NCI-H82 treated with DMSO at 0.1 percent for 48 hours (cell line): Measurements from ENCODE around the gene CHD2.

Source experiments
- DNase-seq: peaks from one replicate; lab custom pipeline; 2025; ENCODE audit not compliant: unreplicated experiment; lab: John Stamatoyannopoulos, UW

Gene CHD2

DNA sequence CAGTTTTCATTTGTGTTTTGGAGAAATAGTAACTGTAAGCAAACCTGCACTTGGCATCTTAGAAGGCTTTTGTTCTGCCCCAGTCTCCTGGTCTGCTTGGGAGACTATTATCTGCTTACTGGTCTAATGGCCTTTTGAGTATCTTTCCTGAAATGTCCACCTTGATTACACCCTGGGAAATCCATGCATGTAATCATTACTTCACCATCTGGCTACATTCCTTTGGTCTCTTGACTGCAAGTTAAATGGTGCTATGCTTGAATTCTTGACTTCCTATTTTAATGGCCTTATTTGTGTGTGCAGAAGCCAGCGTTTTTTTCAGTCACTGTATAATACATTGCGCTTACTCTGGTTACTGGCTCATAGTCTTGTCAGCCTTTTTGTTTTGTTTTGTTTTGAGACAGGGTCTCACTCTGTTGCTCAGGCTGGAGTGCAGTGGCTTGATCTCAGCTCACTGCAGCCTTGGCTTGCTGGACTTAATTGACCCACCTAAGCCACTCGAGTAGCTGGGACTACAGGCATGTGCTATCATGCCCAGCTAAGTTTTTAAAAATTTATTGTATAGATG lies 30.0 kb downstream of the CHD2 start:
- DNase-seq = no peak

DNA sequence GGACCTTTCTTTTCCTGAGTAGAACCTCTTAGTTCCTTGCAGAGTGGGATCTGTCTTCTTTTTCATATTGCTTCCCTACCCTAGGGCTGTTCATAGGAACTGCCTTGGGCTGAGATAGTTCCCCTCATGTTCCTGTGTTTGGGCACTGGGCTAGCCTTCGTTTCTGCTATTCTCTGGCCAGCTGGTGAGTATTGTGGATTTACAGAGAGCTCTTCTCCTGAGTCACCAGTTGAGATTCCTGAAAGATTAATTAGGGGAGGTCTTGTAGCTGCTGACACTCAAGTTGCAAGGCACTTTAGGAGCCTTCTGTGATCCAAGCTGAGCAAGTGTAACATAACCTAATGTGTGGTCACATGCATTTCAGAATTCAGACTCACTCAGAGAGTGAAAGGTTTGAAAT lies 30.7 kb downstream of the CHD2 start:
- no peak for DNase-seq

DNA sequence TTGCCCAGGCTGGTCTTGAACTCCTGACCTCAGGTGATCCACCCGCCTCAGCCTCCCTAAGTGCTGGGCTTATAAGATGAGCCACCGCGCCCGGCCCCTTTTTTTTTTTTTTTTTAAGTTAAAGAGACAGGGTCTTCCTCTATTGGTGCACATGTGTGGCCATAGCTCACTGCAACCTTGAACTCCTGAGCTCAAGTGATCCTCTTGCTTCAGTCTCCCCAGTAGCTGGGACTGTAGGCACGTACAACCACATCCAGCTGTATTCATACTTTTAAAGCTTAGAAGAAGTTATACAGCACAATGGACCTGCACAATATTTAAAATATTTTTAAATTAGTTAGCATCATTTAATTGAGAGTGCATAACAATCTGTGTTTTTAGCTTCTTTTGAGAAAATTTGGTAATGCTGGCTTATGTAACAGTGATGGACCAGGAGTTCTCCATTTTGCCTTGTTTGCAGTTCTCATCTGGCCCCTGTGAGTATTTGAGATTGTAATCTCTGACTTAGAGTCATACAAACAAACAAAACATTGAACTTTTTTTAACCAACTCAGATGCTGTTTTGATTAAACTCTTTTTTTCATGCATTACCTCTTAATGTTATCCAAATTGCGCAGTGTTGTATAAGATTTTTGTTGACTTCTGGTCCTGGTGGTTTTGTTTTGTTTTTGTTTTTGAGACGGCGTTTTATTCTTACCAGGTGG lies 33.0 kb downstream of the CHD2 start:
- DNase-seq = no peak

DNA sequence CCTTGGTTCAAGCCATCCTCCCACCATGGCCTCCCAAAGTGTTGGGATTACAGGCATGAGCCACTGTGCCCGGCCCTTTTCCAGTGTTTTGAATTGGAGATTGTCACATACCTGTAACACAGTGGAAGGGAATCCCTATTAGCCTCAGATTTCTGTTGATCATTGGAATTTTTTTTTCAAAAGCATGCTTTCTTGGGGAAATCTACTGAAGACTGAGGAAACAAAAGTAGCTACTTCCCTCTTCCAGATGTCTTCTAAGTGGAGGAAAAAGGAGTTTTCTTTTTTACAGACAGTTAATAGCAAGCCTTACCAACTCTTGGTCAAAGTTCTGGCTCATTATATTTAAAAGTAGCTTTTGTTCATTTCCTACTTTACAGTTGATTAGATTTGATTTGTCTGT lies 33.7 kb downstream of the CHD2 start:
- DNase-seq = no peak

DNA sequence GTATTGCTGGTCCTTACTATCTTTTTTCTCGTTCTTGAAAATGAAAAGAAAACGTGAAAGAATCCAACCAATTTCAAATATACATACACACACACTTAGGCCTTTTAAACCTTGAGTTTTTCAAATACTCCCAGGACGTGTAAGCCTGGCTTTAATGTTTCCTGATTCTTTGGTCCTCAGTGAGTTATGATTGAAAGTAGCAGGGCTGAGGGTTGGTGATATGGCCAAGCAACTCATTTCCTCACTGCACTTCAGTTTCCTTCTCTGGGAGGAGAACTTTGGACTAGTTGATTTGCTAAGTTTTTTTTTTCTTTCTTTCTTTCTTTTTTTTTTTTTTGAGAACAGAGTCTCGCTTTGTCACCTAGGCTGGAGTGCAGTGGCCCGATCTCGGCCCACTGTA lies 34.6 kb downstream of the CHD2 start:
- DNase-seq = no peak

DNA sequence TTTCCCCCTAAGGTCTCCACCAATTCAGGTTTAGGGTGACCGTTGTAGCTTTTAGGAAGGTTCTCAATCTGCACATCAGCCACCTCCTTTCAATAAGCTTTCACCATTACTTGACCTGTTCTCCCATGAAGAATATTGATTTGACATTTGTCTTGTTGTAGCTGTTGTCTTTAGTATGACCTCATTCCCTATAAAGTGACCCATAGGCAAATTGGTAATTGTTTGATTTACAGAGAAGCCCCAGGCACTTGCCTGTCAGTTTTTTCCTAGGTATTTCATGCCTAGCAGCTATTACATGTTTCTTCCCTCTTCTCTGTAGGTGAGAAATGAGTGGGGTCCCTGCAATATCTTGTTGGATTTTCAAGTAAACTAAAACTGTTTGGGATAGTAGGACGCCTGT lies 36.0 kb downstream of the CHD2 start:
- DNase-seq = no peak

DNA sequence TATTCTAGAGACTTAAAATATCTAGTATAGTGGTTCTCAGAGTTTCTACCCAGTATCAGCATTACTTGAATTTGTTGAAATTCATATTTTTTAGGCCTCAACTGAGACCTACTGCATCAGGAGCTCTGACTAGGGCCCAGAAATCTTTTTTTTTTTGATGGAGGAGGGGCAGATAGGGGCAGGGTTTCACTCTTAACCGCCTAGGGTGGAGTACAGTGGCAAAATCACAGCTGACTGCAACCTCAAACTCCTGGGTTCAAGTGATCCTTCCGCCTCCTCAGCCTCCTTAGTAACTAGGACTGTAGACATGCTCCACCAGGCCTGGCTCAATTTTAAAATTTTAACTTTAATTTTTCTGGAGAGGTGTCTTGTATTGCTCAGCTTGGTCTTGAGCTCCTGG lies 36.6 kb downstream of the CHD2 start:
- DNase-seq = no peak

DNA sequence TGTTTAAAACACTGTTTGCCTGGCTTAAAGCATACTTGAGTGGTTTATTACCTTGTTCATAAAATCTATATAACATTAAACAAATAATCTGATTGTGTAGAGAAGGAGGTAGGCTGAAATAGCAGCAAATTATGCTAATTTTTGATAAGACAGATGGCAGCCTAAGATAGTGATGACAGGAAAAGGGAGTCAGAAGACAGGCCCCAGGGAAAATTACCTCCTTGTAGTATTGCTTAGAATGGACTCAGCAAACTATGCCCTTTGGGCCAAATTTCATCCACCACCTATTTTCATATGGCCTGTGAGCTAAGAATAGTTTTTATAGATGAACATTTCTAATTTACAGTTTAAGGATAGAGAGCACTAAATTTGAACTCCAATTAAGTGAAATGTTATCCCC lies 37.8 kb downstream of the CHD2 start:
- DNase-seq = no peak

DNA sequence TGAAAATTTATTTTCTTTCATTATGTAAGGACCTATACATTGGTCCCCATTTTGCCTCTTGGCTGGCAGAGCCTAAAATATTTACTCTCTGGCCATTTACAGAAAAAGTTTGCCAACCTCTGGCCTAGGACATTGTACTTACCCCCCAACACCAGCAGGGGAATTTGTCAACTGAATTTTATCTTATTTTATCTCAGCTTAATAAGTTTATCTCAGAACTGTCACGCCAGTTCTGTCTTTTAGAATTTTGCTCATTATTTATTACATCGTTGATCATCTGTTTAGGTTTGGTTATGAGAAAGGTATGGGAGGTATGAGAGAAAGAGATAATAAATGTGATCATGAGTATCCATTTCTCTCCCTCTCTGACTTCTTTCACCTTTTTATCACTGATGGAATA lies 38.3 kb downstream of the CHD2 start:
- DNase-seq = no peak

DNA sequence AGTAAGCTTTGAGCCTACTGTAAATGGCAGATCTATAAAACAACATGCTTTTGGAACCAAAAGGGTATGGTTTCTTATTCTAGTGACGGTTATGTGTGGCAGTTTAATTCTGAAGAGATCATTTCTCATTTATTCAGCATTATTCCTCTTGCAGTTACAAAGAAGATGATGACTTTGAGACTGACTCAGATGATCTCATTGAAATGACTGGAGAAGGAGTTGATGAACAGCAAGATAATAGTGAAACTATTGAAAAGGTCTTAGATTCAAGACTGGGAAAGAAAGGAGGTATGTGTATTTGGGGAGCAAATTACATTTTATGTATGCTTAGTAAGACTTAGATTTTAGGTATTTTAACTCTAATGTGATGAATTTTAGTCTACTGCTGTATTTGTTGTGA lies 41.5 kb downstream of the CHD2 start:
- DNase-seq = no peak

DNA sequence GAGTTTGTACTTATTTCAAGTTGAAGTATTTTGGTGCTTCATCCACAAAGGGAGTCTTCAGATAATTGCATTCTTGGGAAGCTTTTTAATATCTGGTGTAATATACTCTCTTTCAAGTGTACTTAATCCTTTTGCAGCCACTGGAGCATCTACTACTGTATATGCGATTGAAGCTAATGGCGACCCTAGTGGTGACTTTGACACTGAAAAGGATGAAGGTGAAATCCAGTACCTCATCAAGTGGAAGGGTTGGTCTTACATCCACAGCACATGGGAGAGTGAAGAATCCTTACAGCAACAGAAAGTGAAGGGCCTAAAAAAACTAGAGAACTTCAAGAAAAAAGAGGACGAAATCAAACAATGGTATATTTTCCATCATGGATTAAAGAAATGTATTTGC lies 42.6 kb downstream of the CHD2 start:
- DNase-seq = no peak

DNA sequence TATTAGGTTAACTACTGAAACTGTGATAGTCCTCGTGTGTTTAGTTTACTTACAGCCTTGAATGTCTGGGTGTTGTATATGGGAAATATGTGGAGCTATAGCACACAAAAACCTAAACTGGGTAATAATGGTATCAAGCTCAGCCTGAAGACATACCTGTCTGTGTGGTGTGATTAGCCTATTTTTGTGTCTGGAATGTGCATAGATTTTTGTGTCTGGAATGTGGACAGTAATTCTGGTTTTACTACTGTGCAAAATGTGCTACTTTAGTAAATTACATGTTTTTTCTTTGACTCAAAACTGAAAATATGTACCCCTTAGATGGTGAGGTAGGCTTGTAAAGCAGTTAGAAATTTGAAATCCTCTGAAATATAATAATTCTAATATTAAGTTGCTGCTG lies 43.5 kb downstream of the CHD2 start:
- DNase-seq = no peak

DNA sequence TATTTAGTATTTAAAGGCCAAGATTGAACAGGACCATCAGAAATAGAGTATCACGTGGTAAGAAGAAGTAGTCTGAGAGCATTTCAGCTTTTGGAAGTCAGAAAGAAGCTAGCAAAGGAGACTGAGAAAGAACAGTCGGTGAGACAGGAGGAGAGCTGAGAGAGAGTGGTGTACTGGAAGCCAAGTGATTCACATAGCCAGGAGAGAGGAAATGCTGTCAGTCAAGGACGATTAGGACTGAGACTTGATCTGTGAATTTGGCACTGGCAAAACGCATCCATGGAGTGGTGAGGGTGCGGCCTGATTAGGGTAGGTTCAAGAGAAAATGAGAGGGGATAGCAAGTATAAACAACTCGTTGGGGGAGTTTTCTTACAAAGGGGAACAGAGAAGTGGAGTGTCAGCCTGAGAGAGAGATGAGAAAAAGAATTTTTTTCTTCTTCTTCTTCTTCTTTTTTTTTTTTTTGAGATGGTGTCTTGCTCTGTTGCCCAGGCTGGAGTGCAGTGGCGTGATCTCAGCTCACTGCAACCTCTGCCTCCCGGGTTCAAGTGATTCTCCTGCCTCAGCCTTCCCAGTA lies 44.9 kb downstream of the CHD2 start:
- no peak for DNase-seq

DNA sequence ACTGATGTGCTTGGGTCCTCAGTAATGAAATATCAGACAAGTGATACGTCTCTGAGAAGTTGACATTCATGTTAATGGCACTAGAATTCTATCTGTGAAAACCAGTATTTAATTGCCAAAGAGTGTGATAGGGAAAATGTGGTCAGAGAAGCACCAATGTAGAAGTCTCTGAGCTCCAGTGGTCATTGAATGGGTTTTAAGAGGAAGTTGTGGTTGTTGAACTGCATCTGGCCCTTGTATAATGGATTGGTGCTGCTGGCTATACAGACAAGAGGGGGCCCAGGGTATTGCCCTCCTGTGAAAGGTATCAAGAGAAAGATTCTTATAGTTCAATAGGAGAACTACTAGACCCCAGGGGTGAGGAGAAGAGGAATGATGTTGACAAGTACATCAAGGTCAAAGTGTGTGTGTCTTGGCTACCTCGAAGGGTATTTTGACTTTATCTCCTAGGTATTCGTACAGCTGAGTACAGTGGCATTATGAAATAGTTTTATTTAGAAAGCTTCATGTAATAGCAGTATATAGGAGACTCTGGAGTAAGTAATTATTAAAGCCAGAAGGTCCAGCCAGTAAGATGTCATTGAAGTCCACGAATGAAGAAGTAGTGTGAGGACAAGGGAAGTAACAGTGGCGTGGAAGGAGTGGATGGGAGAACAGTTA lies 47.1 kb downstream of the CHD2 start:
- no peak for DNase-seq

DNA sequence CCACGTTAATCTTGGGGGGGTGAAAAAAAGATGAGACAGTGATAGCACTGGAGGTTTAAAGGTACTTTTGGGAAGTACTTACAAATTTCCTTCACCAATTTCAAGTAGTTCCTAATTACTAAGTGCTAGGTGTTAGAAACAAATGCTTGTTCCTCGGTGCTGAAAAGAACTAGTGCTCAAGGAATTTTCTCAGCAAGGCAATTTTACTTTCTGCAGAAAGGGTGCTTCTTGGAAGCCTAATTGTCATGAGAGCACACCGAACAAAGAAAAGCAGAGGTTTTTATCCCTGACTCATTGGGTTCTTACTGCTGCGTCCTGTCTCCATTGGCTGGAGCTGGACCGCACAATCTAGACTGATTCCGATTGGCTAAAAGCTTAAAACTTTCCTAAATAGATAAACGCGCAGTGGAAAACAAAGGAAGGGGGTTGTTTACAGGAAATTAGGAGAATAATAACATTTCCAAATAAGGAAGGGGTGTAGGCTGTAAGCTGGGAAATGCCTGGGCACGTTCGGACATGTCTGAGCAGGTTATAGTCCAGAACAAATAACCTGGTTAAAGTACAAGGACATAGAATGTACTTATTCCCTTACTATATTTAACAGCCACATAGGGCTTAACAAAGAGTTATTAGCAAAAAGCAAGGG lies 49.6 kb downstream of the CHD2 start:
- no peak for DNase-seq

DNA sequence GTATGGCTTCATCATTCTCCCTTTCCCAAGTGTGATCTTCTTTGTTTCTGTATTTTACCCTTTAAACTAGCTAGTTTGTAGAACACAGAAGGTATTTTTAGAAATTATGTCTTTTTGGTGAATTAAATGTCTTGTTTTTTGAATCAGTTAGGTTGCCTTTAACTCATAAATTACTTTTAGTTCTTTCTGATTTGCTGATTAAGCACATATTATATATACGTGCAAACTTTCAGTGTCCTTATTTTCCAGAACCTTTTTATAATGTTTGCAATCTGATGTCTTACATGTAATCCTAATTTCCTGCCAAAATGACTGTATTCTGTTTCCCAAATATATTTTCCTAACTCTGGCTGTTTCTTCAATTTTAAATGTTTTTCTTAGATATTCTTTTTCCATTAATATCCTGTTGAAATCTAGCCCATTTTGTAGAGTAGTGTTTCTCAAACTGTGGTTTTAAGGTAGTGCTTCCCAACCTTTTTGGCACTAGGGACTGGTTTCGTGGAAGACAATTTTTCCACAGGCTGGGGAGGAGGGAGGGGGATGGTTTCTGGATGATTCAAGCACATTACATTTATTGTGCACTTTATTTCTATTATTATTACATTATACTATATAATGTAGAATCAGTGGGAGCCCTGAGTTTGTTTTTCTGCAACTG lies 51.8 kb downstream of the CHD2 start:
- DNase-seq = no peak

DNA sequence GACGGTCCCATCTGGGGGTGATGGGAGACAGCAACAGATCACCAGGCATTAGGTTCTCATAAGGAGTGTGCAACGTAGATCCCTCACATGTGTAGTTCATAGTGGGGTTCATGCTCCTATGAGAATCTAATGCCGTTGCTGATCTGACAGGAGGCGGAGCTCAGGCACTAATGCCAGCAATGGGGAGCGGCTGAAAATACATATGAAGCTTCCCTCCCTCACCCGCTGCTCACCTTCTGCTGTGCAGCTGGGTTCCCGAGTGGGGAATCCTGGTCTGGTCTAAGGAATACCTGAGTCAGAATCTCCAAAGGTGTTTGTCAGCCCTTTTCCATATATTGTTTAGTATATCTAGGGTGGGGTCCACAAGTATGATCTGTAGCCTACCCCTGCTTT lies 52.3 kb downstream of the CHD2 start:
- DNase-seq = no peak

DNA sequence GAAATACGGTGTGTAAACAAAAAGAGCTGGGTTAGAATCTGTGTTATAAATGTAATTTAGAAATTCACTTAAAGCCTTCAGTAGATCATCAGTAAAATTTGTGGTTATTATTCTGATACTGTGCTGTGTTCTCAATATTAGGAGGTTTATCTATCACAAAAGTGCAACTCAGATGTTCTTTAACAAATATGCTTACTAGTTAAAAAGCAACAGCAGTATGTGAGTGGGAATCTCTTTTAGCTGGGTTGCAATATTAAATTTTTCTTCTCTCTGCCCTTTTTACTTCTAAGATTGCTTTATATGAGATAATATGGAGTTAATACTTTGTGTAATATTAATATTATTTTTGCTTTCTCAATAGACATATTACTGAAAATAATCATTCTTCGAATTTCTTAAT lies 53.4 kb downstream of the CHD2 start:
- DNase-seq = no peak

DNA sequence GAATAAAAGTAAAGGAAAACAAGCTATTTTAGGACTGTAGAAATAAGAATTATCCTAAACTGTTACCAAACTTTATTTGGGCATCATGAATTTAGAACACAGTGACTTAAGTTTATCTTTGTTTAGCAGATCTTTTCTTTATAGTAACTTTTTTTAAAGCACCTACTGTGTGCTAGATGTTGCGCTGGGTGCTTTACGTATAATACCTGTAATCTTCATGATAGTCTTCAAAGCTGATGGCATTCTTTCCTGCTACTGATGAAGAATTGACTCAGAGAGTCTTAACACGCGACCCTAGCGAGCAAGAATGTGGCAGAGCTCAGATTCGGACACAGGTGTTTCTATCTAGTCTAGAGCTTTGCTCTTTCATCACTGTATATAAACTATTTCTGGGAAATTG lies 53.9 kb downstream of the CHD2 start:
- no peak for DNase-seq

DNA sequence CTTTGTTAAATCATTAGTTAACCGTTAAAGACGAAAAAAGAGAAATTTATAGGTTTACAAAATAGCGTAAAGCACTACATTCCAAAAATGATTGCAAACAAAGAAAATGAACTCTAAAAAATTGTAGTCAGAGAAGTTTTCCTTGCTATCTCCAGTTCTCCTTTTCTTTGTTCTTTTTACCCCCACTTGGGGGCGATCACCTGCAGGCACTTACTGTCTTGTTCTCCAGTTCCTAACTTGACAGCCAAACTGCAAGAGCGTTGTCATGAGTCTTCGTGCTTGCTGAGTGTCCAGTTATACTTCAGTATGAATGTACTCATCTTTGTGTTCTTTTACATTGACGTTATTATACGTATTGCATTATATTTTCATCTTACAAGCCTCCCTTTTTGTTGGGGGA lies 54.5 kb downstream of the CHD2 start:
- no peak for DNase-seq

DNA sequence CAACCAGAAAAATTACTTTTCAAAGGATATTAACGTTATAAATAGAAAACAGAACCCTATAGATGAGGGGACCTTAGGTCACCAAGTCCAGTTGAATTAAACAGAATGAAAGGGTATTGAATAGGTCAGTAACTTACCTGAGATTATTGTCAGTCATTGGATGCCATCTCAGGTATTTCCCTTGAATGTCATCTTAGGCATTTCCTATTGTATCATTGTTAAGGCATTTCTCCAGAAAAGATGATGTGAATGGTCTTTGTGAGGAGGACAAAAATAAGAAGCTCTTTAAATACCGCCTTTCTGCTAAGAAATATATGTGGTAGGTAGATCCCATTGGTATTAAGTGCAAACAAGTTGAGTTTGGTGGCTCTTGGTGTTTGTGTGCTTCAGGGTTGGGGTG lies 55.6 kb downstream of the CHD2 start:
- DNase-seq = no peak
